Measurements from ENCODE around the gene ARHGAP1. TPM values are rescaled to one million over a fixed set of nuclear protein-coding genes. Genes with fewer than 3 reads are reported as not detected.
A peak's percentile ranks its signal among the peaks of the same experiment; 100 is the strongest.

Gene ARHGAP1
- polyA plus RNA-seq: 10 to 100 TPM; 27.3 to 33.8 TPM

DNA sequence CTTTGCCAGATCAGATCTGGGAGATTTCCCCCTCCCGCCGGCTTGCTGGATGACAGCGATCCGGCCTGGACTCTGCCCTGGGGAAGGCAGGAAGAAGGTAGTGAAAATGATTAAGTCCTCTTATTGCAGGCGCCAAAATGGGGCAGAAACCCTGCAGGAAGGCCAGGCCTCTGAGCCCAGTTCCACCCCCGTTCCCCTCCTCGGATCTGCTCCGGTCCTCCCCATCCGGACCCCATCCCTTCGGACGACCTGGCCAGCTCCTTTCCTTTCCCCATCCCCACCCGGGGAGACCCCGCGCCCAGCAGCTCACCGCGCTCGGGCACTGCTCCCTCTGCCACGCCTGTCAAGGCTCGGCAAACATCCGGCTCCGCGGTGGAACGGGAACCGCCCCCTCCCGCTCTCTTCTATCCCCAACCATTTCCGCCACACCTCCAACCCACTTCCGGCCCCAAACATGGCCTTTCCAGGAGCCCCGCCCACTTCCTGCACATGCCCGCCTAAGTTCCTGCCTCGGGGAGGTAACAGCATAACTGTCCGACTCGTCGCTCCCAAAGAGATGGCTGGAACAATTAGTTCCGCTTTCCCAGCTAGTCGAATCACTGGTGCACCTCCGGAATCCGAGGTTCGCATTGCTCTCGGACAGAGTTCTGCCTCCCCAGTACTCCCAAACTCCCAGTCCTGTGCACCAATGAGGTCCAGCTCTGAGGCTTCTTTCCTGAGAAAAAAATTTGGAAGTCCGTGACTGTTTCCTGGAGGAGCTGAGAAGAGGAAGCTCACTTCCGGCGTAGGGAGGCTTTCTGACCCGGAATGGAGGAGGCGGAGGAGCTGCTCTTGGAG, at the start of gene ARHGAP1, which contains the start of gene ZNF408:
Gene ARHGAP1, minus strand, starts transcription at position 379 of the 837 bp plus-strand sequence. CDS start 4,512 bp downstream, outside the sequence.
Gene ZNF408, plus strand, starts transcription at position 791 of the 837 bp plus-strand sequence. Its CDS starts 17 bp downstream, at position 808.
- peak within 1 kb of the TSS; percentile 94 to 99 for H3K27ac ChIP-seq (ENCODE audit: low read depth in 2 of 2, low read length in 1 of 2)
- no peaks in the 10 kb centered on the region for H3K27me3 ChIP-seq (ENCODE audit: control insufficient read depth in 1 of 2, insufficient read depth in 2 of 2, low read length in 2 of 2)
- peaks cover 8 to 34% of the 10 kb centered on the region in 2 donors for H3K36me3 ChIP-seq (ENCODE audit: control insufficient read depth in 2 of 2, insufficient read depth in 2 of 2, low read length in 1 of 2)
- 0% methylated on average over 44 of the region's 44 CpGs for WGBS, 2 donors
- no peaks in the 10 kb centered on the region for H3K9me3 ChIP-seq (ENCODE audit: control insufficient read depth in 2 of 2, insufficient read depth in 1 of 2, low read depth in 1 of 2, low read length in 1 of 2)
- H3K4me3 ChIP-seq (ENCODE audit: low read depth in 1 of 2, low read length in 2 of 2): peak within 1 kb of the TSS; percentile 85 to 94
- H3K4me1 ChIP-seq (ENCODE audit: control insufficient read depth in 2 of 2, insufficient read depth in 2 of 2, low read length in 1 of 2): peaks cover 6 to 29% of the 10 kb centered on the region in 2 donors

DNA sequence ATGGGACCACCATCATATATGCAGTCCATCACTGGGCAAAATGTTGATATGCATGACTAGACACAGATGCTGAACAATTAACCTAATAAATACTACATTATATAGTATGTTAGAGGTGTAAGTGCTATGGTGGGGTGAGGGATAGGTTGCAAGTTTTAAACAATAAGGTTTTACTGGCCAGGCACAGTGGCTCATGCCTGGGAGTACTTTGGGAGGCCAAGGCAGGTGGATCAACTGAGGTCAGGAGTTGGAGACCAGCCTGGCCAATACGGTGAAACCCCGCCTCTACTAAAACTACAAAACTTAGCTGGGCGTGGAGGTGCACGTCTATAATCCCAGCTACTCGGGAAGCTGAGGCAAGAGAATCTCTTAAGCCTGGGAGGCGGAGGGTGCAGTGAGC, 46.7 kb upstream of the ARHGAP1 start:
- Histone ChIP-seq H3K9me3 (ENCODE audit: control insufficient read depth in 2 of 2, insufficient read depth in 1 of 2, low read depth in 1 of 2, low read length in 1 of 2) (no peaks in the 10 kb centered on the region), H3K4me3 (ENCODE audit: low read depth in 1 of 2, low read length in 2 of 2) (no peak overlapping the region), H3K4me1 (ENCODE audit: control insufficient read depth in 2 of 2, insufficient read depth in 2 of 2, low read length in 1 of 2) (no peaks in the 10 kb centered on the region), H3K27ac (ENCODE audit: low read depth in 2 of 2, low read length in 1 of 2) (no peak overlapping the region), H3K36me3 (ENCODE audit: control insufficient read depth in 2 of 2, insufficient read depth in 2 of 2, low read length in 1 of 2) (peaks cover 18 to 29% of the 10 kb centered on the region in 2 donors), H3K27me3 (ENCODE audit: control insufficient read depth in 1 of 2, insufficient read depth in 2 of 2, low read length in 2 of 2) (no peaks in the 10 kb centered on the region)
- 84 to 88% methylated on average over 6 of the region's 6 CpGs for WGBS, 2 donors

DNA sequence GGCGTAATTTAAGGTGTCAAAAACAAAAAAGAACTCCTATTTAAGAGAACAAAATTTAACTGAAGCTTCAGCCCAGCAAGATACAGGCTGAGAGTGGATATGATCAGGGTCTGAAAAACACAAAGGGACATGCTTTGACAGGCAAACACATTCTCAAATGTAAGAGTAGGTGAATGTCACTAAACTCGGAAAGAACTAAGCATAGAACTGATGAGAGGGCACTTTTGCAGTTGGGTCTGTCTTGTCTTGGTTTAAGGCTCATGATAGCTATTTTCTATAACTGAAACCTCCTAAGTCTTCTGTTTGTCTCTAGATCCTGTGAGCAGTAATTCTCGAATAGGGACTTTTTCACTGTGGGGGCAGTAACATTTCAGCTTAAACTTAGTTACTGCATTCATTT, 45.6 kb upstream of the ARHGAP1 start:
- Histone ChIP-seq H3K9me3 (ENCODE audit: control insufficient read depth in 2 of 2, insufficient read depth in 1 of 2, low read depth in 1 of 2, low read length in 1 of 2) (no peaks in the 10 kb centered on the region), H3K4me3 (ENCODE audit: low read depth in 1 of 2, low read length in 2 of 2) (no peak overlapping the region), H3K36me3 (ENCODE audit: control insufficient read depth in 2 of 2, insufficient read depth in 2 of 2, low read length in 1 of 2) (peaks cover 19 to 26% of the 10 kb centered on the region in 2 donors), H3K27ac (ENCODE audit: low read depth in 2 of 2, low read length in 1 of 2) (no peak overlapping the region), H3K27me3 (ENCODE audit: control insufficient read depth in 1 of 2, insufficient read depth in 2 of 2, low read length in 2 of 2) (no peaks in the 10 kb centered on the region), H3K4me1 (ENCODE audit: control insufficient read depth in 2 of 2, insufficient read depth in 2 of 2, low read length in 1 of 2) (no peaks in the 10 kb centered on the region)
- 87 to 92% methylated on average over 3 of the region's 3 CpGs for WGBS, 2 donors

DNA sequence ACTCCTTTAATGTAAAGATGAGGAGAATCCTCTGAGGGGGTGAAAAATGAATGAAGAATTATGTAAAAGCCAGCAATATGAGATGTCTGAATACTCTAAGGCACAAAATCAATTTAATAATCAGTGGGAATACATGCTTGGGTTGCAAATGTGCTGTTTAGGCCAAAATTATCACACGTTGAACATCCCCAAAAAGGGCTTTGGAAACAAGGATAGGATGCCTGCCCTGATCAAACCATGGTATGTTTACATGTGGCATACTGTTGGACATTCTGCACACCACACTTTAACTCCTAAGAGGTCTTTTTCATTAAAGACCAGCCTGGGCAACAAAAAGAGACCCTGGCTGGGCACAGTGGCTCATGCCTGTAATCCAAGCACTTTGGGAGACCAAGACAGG, 44.9 kb upstream of the ARHGAP1 start:
- 80 to 100% methylated on average over 1 of the region's 1 CpG for WGBS, 2 donors
- Histone ChIP-seq H3K36me3 (ENCODE audit: control insufficient read depth in 2 of 2, insufficient read depth in 2 of 2, low read length in 1 of 2) (peaks cover 17 to 22% of the 10 kb centered on the region in 2 donors), H3K4me3 (ENCODE audit: low read depth in 1 of 2, low read length in 2 of 2) (no peak overlapping the region)

DNA sequence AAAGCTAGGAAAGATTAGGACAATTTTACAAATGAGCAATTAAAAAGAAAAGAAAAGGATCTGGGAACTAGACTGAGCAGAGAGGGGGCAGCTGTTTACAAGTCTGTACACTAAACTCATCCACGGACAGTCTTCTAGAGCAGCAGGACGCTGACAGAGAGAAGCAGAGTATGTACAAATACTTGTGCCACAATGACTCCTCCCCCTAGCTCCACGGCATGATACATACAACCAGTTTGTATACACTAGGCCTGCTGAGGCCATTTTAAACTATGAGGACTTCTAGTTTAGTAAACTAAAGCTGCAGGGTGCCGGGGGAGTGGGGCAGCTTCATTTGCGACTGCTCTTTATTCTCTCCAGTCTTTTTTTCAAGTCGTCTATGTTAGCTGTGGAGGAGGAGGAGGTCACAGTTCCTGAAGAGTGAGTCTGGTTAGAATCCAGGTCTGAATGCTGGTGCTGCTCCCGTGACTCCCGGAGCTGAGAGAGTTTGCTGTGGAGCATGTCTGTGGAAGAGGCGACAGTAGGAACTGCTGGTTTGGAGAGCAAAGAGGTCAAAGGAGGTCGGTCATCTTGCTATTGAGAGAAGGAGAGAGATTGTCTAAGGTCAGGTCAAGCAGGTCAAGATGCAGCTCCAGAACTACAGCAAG, 43.4 kb upstream of the ARHGAP1 start:
- no peak overlapping the region for H3K27ac ChIP-seq (ENCODE audit: low read depth in 2 of 2, low read length in 1 of 2)
- H3K36me3 ChIP-seq (ENCODE audit: control insufficient read depth in 2 of 2, insufficient read depth in 2 of 2, low read length in 1 of 2): peaks cover 14 to 16% of the 10 kb centered on the region in 2 donors
- H3K4me1 ChIP-seq (ENCODE audit: control insufficient read depth in 2 of 2, insufficient read depth in 2 of 2, low read length in 1 of 2): no peaks in the 10 kb centered on the region
- no peaks in the 10 kb centered on the region for H3K27me3 ChIP-seq (ENCODE audit: control insufficient read depth in 1 of 2, insufficient read depth in 2 of 2, low read length in 2 of 2)
- H3K9me3 ChIP-seq (ENCODE audit: control insufficient read depth in 2 of 2, insufficient read depth in 1 of 2, low read depth in 1 of 2, low read length in 1 of 2): no peaks in the 10 kb centered on the region
- 80 to 84% methylated on average over 10 of the region's 10 CpGs for WGBS, 2 donors
- no peak overlapping the region for H3K4me3 ChIP-seq (ENCODE audit: low read depth in 1 of 2, low read length in 2 of 2)

More for the DNA sequence above, 44.9 kb upstream of the ARHGAP1 start:
- no peaks in the 10 kb centered on the region for H3K27me3 ChIP-seq (ENCODE audit: control insufficient read depth in 1 of 2, insufficient read depth in 2 of 2, low read length in 2 of 2)
- no peak overlapping the region for H3K27ac ChIP-seq (ENCODE audit: low read depth in 2 of 2, low read length in 1 of 2)
- H3K4me1 ChIP-seq (ENCODE audit: control insufficient read depth in 2 of 2, insufficient read depth in 2 of 2, low read length in 1 of 2): no peaks in the 10 kb centered on the region
- H3K9me3 ChIP-seq (ENCODE audit: control insufficient read depth in 2 of 2, insufficient read depth in 1 of 2, low read depth in 1 of 2, low read length in 1 of 2): no peaks in the 10 kb centered on the region

DNA sequence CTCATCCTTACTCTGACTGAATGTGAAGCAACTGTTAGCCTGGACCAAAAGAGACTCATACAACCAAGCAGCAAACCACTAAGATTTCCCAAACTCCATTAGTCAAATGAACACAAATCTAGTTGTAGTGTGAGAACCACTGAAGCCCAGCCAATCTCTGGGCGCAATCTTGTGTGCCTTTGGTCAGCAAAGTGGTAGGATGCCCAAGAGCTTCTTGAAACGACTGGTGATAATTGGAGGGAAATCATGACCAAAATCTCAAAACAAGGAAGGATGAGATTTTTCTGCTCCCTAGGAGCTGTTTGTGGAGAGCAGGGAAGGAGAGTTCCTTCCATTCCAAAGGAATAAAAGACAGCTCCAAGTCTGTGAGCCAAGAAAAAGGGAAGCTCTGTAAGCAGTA, 42.6 kb upstream of the ARHGAP1 start:
- Histone ChIP-seq H3K36me3 (ENCODE audit: control insufficient read depth in 2 of 2, insufficient read depth in 2 of 2, low read length in 1 of 2) (peaks cover 13 to 16% of the 10 kb centered on the region in 2 donors), H3K27me3 (ENCODE audit: control insufficient read depth in 1 of 2, insufficient read depth in 2 of 2, low read length in 2 of 2) (no peaks in the 10 kb centered on the region), H3K4me3 (ENCODE audit: low read depth in 1 of 2, low read length in 2 of 2) (no peak overlapping the region), H3K4me1 (ENCODE audit: control insufficient read depth in 2 of 2, insufficient read depth in 2 of 2, low read length in 1 of 2) (no peaks in the 10 kb centered on the region), H3K27ac (ENCODE audit: low read depth in 2 of 2, low read length in 1 of 2) (no peak overlapping the region), H3K9me3 (ENCODE audit: control insufficient read depth in 2 of 2, insufficient read depth in 1 of 2, low read depth in 1 of 2, low read length in 1 of 2) (no peaks in the 10 kb centered on the region)
- WGBS, 2 donors: 84 to 92% methylated on average over 2 of the region's 2 CpGs

DNA sequence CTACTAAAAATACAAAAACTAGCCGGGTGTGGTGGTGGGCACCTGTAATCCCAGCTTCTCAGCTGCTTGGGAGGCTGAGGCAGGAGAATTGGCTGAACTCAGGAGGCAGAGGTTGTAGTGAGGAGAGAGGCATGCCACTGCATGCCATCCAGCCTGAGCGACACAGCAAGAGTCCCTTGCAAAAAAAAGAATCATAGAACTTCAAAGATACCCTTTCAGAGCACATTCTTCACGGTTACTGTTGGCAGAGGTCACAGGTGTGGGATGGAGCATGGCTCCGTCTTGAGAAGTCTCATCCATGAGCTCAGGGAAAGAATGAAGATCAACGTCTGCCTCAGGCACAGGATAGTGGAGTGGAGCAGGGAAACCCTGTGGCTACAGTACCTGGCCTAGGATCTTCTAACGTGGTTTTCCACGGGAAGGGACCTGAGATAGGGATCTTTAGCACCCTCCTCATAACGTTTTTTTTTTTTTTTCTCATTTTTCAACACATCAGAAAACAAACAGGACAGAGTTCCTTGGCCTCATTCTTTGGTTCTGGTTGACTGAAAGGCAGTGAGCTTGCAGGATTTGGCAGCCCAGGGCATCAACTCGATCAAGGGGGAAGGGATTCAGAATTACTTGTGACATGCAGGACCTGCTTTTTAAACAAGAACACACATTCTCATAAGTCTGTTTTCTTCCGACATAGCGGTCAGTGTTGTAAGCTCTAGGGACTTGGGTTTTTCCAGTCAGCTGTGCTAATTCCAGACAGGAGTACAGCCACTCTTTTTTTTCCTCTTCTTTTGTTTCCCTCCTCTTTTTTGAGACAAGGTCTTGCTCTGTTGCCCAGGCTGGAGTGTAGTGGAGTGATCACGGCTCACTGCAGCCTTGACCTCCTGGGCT, 41.4 kb upstream of the ARHGAP1 start:
- no peaks in the 10 kb centered on the region for H3K4me1 ChIP-seq (ENCODE audit: control insufficient read depth in 2 of 2, insufficient read depth in 2 of 2, low read length in 1 of 2)
- 53 to 68% methylated on average over 12 of the region's 12 CpGs for WGBS, 2 donors
- peaks cover 11 to 16% of the 10 kb centered on the region in 2 donors for H3K36me3 ChIP-seq (ENCODE audit: control insufficient read depth in 2 of 2, insufficient read depth in 2 of 2, low read length in 1 of 2)
- H3K27ac ChIP-seq (ENCODE audit: low read depth in 2 of 2, low read length in 1 of 2): no peak overlapping the region
- H3K9me3 ChIP-seq (ENCODE audit: control insufficient read depth in 2 of 2, insufficient read depth in 1 of 2, low read depth in 1 of 2, low read length in 1 of 2): no peaks in the 10 kb centered on the region
- no peak overlapping the region for H3K4me3 ChIP-seq (ENCODE audit: low read depth in 1 of 2, low read length in 2 of 2)
- no peaks in the 10 kb centered on the region for H3K27me3 ChIP-seq (ENCODE audit: control insufficient read depth in 1 of 2, insufficient read depth in 2 of 2, low read length in 2 of 2)

DNA sequence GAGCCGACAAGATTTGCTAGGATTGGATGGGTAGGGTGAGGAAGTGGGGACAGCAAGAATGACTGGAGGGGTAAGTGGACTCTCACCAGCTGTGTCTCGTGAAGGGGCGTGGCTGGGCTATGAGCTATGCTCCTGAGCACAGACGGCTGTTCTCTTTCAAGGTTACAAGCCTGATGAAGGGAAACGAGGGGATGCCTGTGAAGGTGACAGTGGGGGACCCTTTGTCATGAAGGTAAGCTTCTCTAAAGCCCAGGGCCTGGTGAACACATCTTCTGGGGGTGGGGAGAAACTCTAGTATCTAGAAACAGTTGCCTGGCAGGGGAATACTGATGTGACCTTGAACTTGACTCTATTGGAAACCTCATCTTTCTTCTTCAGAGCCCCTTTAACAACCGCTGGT, 38.5 kb upstream of the ARHGAP1 start:
- no peaks in the 10 kb centered on the region for H3K27me3 ChIP-seq (ENCODE audit: control insufficient read depth in 1 of 2, insufficient read depth in 2 of 2, low read length in 2 of 2)
- H3K4me3 ChIP-seq (ENCODE audit: low read depth in 1 of 2, low read length in 2 of 2): no peak overlapping the region
- 74 to 76% methylated on average over 6 of the region's 6 CpGs for WGBS, 2 donors
- no peaks in the 10 kb centered on the region for H3K4me1 ChIP-seq (ENCODE audit: control insufficient read depth in 2 of 2, insufficient read depth in 2 of 2, low read length in 1 of 2)
- H3K36me3 ChIP-seq (ENCODE audit: control insufficient read depth in 2 of 2, insufficient read depth in 2 of 2, low read length in 1 of 2): peaks cover 6 to 11% of the 10 kb centered on the region in 2 donors
- H3K27ac ChIP-seq (ENCODE audit: low read depth in 2 of 2, low read length in 1 of 2): no peak overlapping the region
- no peaks in the 10 kb centered on the region for H3K9me3 ChIP-seq (ENCODE audit: control insufficient read depth in 2 of 2, insufficient read depth in 1 of 2, low read depth in 1 of 2, low read length in 1 of 2)

DNA sequence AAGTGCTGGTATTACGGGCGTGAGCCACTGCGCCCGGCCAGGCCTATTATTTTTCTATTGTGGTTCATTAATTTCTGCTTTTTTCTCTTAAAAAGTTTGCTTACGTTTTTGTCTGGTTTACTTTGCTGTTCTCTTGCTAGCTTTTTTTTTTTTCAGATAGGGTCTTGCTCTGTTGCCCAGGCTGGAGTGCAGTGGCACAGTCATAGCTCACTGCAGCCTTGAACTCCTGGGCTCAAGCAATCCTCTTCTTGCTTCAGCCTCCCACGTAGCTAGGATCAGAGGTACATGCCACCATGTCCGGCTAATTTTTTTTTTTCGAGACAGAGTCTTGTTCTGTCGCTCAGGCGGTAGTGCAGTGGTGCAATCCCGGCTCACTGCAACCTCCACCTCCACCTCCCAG, 37.3 kb upstream of the ARHGAP1 start:
- H3K4me1 ChIP-seq (ENCODE audit: control insufficient read depth in 2 of 2, insufficient read depth in 2 of 2, low read length in 1 of 2): no peaks in the 10 kb centered on the region
- H3K4me3 ChIP-seq (ENCODE audit: low read depth in 1 of 2, low read length in 2 of 2): no peak overlapping the region
- peaks cover 3% of the 10 kb centered on the region in 2 donors for H3K36me3 ChIP-seq (ENCODE audit: control insufficient read depth in 2 of 2, insufficient read depth in 2 of 2, low read length in 1 of 2)
- no peaks in the 10 kb centered on the region for H3K27me3 ChIP-seq (ENCODE audit: control insufficient read depth in 1 of 2, insufficient read depth in 2 of 2, low read length in 2 of 2)
- no peaks in the 10 kb centered on the region for H3K9me3 ChIP-seq (ENCODE audit: control insufficient read depth in 2 of 2, insufficient read depth in 1 of 2, low read depth in 1 of 2, low read length in 1 of 2)
- 93 to 95% methylated on average over 11 of the region's 11 CpGs for WGBS, 2 donors
- H3K27ac ChIP-seq (ENCODE audit: low read depth in 2 of 2, low read length in 1 of 2): no peak overlapping the region
